A549 (cell line): ENCODE data around the gene IGSF22.

Experiments
- EP300 ChIP-seq, 2 experiments: fragments of >200 bp; sonication (Bioruptor Twin); formaldehyde crosslinking; IDR thresholded peaks; 2 replicates in 1 of 2; 3 replicates in 1 of 2; pipeline ENCODE4 v1.6.1; 2016 to 2017
- POLR2A ChIP-seq: IDR thresholded peaks from 2 replicates; pipeline ENCODE4 v1.6.1; 2012; ENCODE audit warnings: mild to moderate bottlenecking, low read length
- RARB ChIP-seq: fragments of 250-450 bp; sonication (Bioruptor Pico); IDR thresholded peaks from 2 replicates; pipeline ENCODE4 v1.8.0; 2021; ENCODE audit warnings: mild to moderate bottlenecking, moderate library complexity
- TF ChIP-seq, protein P1 (sequence below): fragments of >200 bp; sonication (Bioruptor Twin); formaldehyde crosslinking; IDR thresholded peaks from 3 replicates; pipeline ENCODE4 v1.5.1; 2016
- TF ChIP-seq, protein P2 (sequence below): IDR thresholded peaks from 2 replicates; pipeline ENCODE4 v1.6.1; 2012

DNA sequence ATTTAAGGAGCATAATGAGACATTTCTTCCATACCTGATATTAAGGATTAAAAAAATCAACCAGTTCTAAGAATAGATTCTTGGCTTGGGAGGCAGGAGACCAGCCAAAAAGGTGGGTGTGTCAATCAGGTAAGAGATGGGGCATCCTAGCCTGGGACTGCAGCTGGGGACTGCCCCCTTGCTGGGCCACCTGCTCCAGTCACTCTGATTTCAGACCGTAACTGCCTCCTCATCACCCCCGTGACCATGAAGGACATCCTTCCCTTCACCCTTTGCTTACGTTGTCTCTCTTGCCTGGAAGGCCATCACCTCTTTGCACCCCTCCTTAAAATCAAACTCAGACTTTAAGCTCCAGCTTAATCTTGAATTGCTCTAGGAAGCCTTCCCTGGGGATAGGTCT is 47.7 kb upstream of the IGSF22 start:
- TF ChIP-seq, protein P1, sequence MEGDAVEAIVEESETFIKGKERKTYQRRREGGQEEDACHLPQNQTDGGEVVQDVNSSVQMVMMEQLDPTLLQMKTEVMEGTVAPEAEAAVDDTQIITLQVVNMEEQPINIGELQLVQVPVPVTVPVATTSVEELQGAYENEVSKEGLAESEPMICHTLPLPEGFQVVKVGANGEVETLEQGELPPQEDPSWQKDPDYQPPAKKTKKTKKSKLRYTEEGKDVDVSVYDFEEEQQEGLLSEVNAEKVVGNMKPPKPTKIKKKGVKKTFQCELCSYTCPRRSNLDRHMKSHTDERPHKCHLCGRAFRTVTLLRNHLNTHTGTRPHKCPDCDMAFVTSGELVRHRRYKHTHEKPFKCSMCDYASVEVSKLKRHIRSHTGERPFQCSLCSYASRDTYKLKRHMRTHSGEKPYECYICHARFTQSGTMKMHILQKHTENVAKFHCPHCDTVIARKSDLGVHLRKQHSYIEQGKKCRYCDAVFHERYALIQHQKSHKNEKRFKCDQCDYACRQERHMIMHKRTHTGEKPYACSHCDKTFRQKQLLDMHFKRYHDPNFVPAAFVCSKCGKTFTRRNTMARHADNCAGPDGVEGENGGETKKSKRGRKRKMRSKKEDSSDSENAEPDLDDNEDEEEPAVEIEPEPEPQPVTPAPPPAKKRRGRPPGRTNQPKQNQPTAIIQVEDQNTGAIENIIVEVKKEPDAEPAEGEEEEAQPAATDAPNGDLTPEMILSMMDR = no peak
- TF ChIP-seq RARB (CRISPR knock-in tag) = no peak
- TF ChIP-seq, protein P2, sequence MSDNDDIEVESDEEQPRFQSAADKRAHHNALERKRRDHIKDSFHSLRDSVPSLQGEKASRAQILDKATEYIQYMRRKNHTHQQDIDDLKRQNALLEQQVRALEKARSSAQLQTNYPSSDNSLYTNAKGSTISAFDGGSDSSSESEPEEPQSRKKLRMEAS = no peak
- no peak for TF ChIP-seq POLR2A
- TF ChIP-seq EP300 (IDR thresholded peaks at IDR 0.05) = no peak
